ENCODE data around the gene FBXL20.
"Not testable (repeated sequence)": the region's sequence is repeated elsewhere in the genome, so short reads cannot be mapped to it uniquely, and the experiment has no call there.

FBXL20 gene

GRCh38 chr17:39402890-39403605 is 1.6 kb upstream of the FBXL20 start:
- DNase-seq, result no peak
- TF ChIP-seq GATA1 (IDR thresholded peaks at IDR 0.05; ENCODE audit: low read depth, low read length), result no peak
- TF ChIP-seq POLR2A (IDR thresholded peaks at IDR 0.05; ENCODE audit: low read length), result no peak

- TF ChIP-seq GATA1 (IDR thresholded peaks at IDR 0.05; ENCODE audit: low read depth, low read length), result no peak
- TF ChIP-seq POLR2A (IDR thresholded peaks at IDR 0.05; ENCODE audit: low read length), result no peak
- DNase-seq, result peak; percentile 95 to 97
These were observed 941 bp upstream of the FBXL20 start for GRCh38 chr17:39402244-39402889.

- no peak for DNase-seq
- TF ChIP-seq GATA1 (IDR thresholded peaks at IDR 0.05; ENCODE audit: low read depth, low read length) (no peak), POLR2A (IDR thresholded peaks at IDR 0.05; ENCODE audit: low read length) (no peak)
These were observed 647 bp downstream of the FBXL20 start for GRCh38 chr17:39400547-39401411.

- no peak for DNase-seq
- TF ChIP-seq POLR2A (IDR thresholded peaks at IDR 0.05; ENCODE audit: low read length), result no peak
- no peak for TF ChIP-seq GATA1 (IDR thresholded peaks at IDR 0.05; ENCODE audit: low read depth, low read length)
These were observed 1.6 kb downstream of the FBXL20 start for GRCh38 chr17:39399791-39400190.

GRCh38 chr17:39393736-39394135 is 7.7 kb downstream of the FBXL20 start:
- TF ChIP-seq GATA1 (IDR thresholded peaks at IDR 0.05; ENCODE audit: low read depth, low read length) (no peak), POLR2A (IDR thresholded peaks at IDR 0.05; ENCODE audit: low read length) (no peak)
- no peak for DNase-seq

- DNase-seq, result no peak
- no peak for TF ChIP-seq POLR2A (IDR thresholded peaks at IDR 0.05; ENCODE audit: low read length)
- no peak for TF ChIP-seq GATA1 (IDR thresholded peaks at IDR 0.05; ENCODE audit: low read depth, low read length)
These were observed 10.0 kb downstream of the FBXL20 start for GRCh38 chr17:39391448-39391847.

- no peak for DNase-seq
- TF ChIP-seq POLR2A (IDR thresholded peaks at IDR 0.05; ENCODE audit: low read length), result no peak
- no peak for TF ChIP-seq GATA1 (IDR thresholded peaks at IDR 0.05; ENCODE audit: low read depth, low read length)
These were observed 16.4 kb downstream of the FBXL20 start for GRCh38 chr17:39385040-39385439.

- no peak for DNase-seq
- TF ChIP-seq GATA1 (IDR thresholded peaks at IDR 0.05; ENCODE audit: low read depth, low read length) (no peak), POLR2A (IDR thresholded peaks at IDR 0.05; ENCODE audit: low read length) (no peak)
These were observed 21.3 kb downstream of the FBXL20 start for GRCh38 chr17:39380144-39380543.

GRCh38 chr17:39376434-39376833 is 25.0 kb downstream of the FBXL20 start:
- TF ChIP-seq GATA1 (IDR thresholded peaks at IDR 0.05; ENCODE audit: low read depth, low read length) (no peak), POLR2A (IDR thresholded peaks at IDR 0.05; ENCODE audit: low read length) (no peak)
- DNase-seq, result no peak

GRCh38 chr17:39367805-39368204 is 33.6 kb downstream of the FBXL20 start:
- not testable (repeated sequence) for DNase-seq

- no peak for DNase-seq
- no peak for TF ChIP-seq GATA1 (IDR thresholded peaks at IDR 0.05; ENCODE audit: low read depth, low read length)
- TF ChIP-seq POLR2A (IDR thresholded peaks at IDR 0.05; ENCODE audit: low read length), result no peak
These were observed 35.6 kb downstream of the FBXL20 start for GRCh38 chr17:39365872-39366271.

GRCh38 chr17:39365242-39365641 is 36.2 kb downstream of the FBXL20 start:
- no peak for TF ChIP-seq POLR2A (IDR thresholded peaks at IDR 0.05; ENCODE audit: low read length)
- no peak for TF ChIP-seq GATA1 (IDR thresholded peaks at IDR 0.05; ENCODE audit: low read depth, low read length)
- DNase-seq, result no peak

- no peak for DNase-seq
- TF ChIP-seq GATA1 (IDR thresholded peaks at IDR 0.05; ENCODE audit: low read depth, low read length) (no peak), POLR2A (IDR thresholded peaks at IDR 0.05; ENCODE audit: low read length) (no peak)
These were observed 37.0 kb downstream of the FBXL20 start for GRCh38 chr17:39364236-39365025.

GRCh38 chr17:39361064-39361463 is 40.4 kb downstream of the FBXL20 start:
- TF ChIP-seq GATA1 (IDR thresholded peaks at IDR 0.05; ENCODE audit: low read depth, low read length) (no peak), POLR2A (IDR thresholded peaks at IDR 0.05; ENCODE audit: low read length) (no peak)
- no peak for DNase-seq
